HG03108 (cell line): ENCODE results near the gene PDE11A.
"Not testable (repeated sequence)": the region's sequence is repeated elsewhere in the genome, so short reads cannot be mapped to it uniquely, and the experiment has no call there.

Experiments
- ATAC-seq: cut with Tn5 transposase; IDR thresholded peaks from one replicate; pipeline ENCODE4 v1.9.1; 2021; ENCODE audit warnings: moderate library complexity; ENCODE audit not compliant: unreplicated experiment

The PDE11A gene

DNA sequence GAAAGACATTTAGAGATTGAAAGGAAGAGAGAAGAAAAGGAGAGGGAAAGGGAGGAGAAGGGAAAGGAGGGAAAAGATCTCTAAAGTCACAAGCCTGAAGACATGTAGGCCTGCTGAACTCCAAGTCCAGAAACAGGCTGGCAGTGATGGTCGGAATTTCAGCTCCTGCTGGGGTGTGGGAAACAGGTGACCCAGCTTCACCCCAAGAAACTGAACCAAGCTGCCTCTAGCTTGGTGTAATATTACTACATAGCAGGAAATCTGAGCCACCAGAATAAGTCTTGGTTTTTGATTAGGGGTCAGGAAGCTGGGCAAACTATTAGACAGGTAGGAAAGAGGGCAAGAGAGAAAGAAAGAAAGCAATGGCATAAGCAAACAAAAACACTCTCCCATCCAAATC, 185.8 kb downstream of the PDE11A start:
- no peak for ATAC-seq

DNA sequence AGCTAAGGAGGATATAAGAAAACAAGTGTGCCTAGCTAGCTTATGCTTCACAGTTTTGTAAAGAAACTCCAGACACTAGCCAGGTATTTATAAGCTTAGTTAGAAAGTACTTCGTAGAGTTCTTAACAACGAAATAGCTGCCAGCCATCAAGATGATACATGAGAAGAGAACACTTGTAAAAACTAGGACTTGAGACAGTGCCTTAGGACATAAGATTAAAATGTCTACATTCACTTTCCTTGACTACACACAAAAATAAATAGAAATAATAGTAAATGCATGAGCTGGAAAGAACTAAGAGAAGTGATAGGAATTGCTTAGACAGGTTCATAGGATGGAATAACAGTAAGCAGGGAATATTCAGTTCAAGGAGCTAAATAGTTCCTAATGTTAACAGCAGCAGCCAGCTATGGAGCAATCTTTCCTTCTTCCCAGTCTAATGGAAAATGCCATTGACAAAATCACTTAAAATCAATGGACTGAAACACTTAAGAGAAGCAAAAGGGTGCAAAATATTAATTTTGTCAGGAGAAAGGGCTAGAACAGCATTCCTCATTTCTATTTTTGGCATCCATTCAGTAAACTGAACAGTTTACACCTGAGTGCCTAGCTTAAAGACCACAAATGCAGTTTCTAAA, 186.6 kb downstream of the PDE11A start:
- ATAC-seq, result no peak

DNA sequence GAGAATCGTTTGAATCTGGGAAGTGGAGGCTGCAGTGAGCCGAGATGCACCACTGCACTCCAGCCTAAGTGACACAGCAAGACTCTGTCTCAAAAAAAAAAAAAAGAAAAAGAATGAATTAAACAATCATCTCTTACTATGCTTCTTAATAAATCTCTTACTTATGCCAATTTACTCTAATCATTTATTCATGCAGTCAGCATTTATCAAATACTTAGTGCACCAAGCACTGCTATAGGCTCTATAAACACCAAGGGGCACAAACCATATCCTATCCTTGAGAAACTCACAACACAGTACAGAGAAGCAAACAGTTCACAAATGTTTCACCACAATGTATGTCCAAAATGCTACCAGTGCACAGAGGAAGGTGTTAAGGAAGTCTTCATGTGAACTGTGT, 189.4 kb downstream of the PDE11A start:
- ATAC-seq, result no peak

DNA sequence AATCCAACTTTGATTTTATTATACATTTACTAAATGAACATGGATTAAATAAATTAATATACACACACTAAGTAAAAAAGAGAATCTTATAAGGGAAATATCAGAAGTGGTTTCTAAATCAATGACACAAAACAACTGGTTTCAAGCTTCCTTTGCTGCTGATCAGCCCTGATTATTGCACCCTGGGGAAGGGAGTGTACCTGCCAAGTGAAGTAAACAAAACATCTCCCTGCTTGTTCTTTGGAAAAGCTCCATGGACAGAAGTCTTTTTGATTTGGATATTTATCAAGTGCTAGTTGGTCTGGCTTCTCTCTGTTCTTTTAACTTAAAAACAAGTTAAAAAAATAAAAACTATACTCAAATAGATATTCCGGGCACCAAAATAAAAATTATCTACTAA, 190.1 kb downstream of the PDE11A start:
- ATAC-seq, result no peak

DNA sequence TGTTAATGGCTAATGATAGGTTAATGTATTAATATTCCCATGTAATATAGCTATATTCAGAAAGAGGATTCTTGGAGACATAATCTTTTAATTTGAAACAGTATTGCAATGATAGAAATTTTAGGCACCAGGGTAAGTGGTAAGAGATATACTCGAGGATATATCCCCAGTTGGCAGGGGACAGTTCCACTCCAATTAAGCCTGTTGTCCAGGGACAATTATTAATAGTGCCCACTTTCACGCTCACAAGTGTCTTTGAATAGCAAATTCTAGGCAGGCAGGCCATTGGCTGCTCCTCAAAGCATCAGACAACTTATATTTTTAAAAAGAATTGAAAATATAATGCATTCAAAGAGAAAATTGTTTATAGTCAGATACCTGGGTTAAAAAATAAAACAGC, 190.7 kb downstream of the PDE11A start:
- no peak for ATAC-seq

DNA sequence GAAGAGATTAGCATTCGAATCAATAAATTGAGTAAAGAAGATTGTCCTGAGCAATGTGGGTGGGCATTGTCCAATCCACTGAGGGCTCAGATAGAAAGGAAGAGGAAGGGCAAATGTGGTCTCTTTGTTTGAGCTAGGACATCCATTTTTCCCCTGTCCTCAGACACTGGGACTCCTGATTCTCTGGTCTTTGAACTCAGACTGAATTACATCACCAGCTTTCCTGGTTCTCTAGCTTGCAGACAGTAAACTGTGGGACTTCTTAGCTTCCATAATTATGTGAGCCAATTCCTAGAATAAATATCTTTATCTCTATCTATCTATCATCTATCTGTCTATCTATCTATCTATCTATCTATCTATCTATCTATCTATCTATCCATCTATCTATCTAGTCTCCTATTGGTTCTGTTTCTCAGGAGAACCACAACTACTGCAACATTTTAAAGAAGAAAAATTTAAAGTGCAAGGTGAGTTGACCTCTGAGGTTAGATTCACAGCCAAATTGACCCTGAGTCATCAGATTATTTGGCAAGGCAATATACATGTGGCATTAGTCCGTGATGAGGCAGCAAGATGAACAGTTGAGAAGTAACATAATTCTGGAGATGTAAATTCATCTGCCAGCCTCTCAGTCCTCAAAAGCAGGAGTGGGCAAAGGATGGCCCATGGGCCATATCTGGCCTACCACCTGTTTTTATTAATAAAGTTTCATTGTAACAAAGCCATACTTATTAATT, 191.4 kb downstream of the PDE11A start:
- ATAC-seq, result no peak

DNA sequence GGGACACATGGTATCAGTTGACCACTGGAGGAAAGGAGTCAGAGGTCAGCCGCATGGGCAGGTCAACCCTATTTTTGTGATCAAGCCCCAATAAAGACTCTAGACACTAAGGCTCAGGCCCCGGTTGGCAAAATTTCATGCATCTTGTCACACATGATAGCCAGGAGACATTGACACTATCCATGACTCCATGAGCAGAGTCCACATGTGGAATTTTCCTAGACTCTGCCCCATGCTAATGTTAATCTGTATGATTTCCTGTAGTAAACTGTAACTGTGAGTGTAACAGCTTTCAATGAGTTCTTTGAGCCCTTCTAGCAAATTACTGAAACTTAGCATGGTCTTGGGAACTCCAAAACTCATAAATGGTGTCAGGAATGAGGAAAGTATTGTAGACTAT, 192.3 kb downstream of the PDE11A start:
- no peak for ATAC-seq

DNA sequence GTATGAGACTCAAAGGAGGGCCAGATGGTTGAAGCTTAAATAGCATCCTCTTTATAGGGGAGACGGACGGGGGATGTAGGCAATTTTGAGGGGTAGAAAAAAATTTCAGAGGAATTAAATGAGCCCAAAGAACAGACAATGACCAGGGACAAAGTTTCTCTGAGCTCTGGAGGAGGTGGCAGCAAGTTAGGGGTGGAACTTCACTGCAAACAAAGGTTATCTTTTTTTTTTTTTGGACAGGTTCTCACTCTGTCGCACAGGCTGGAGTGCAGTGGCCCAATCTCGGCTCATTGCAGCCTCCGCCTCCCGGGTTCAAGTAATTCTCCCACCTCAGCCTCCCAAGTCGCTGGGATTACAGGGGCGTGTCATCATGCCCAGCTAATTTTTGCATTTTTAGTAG, 195.6 kb downstream of the PDE11A start:
- ATAC-seq, result no peak

DNA sequence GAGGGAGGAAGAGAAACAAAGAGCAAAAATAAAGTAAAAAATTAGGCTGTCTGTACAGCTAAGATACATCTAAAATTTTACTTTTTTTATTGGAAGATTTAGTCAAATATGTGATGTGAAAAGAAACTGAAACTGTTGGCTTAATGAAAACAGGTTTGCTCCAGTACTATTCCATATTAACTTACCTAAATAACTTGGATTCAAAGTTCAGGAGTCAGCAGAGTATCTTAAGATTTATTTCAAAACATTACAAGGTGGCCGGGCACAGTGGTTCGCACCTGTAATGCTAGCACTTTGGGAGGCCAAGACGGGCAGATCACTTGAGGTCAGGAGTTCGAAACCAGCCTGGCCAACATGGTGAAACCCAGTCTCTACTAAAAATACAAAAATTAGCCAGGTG, 197.9 kb downstream of the PDE11A start:
- ATAC-seq, result no peak

DNA sequence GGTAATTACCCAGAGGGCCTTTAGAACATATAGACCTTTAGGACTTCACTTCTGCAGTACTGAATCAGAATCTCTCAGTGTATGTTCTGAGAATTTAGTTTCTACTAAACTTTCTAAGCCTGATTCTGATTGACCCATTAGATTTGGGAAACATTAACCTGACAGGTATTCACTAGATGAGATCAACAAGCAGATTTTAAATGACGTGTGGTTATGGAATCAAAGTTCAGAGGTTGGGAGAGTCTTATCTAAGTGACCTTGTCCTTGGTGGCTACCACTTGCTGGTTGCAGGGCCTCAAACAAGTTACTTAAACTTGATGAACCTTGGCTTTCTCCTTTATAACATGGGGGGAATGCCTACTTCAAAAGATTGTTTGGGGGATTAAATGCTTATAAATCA, 198.7 kb downstream of the PDE11A start:
- no peak for ATAC-seq

DNA sequence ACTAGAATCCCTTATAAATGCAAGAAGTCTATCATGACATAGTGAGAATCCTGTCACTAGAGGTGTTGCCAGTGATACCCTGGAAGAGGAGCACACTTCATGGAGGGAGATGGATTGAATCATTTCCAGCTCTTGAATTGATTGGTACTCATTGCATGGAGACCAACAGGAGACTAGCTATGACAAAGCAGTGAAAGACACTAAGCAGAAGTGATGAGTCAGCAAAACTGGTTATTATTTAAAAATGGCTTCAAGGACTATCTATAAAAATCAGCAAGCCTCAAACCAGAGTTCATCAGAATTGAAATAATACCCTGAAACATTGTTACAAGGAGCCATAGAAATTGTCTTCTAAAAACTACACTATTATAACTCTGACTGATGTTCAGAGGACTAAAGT, 200.3 kb downstream of the PDE11A start:
- ATAC-seq, result no peak

DNA sequence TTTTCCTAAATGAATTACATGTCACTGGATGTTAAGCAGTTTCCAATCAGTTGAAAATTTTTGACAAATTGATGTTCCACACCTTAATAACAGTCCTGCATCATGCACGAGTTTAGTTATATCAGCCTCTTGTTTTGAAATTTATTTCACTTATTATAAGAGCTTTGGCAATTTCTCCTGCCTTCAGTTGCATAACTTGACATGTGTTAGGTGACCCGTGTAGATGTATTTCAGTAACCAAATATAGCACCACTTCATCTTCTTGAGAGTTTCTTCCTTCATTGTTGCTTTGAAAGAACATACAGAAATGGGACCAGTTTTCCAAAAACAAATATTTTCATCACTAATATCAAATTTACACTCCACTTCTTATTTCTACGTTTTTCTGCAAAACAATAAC, 202.7 kb downstream of the PDE11A start:
- ATAC-seq, result no peak

DNA sequence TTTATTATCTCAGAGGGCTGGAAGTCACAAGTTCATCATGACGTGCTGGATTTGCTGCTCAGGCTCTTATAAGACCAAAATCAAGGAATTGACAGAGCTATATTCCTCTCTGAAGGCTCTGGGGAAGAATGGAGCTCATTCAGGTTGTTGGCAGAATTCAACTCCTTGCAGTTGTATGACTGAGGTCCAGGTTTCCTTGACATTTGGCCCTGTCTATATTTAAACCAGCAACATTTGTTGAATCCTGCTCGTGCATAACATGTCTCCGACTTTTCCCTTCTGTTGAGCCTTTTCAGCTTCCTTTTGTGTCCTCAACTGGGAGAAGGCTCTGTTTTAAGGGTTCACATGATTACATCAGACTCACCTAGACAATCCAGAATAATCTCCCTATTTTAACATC, 203.4 kb downstream of the PDE11A start:
- ATAC-seq, result no peak

DNA sequence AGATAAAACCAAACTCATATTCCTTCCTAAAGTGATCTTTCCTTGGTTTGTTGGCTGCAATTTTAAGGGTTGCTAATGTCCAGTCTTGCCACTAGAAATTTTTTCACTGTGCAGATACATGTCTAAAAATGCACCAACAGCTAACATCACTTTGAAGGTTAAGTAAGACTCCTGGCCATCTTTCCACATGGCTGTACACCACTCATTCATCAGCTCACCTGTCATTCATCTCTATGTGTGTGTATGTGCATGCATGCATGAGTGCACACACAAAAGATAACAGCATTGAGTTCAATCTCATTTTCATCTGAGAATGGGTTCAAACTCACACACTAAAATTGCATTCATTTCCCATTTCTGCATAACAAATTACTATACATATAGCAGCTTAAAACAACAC, 203.8 kb downstream of the PDE11A start:
- no peak for ATAC-seq

DNA sequence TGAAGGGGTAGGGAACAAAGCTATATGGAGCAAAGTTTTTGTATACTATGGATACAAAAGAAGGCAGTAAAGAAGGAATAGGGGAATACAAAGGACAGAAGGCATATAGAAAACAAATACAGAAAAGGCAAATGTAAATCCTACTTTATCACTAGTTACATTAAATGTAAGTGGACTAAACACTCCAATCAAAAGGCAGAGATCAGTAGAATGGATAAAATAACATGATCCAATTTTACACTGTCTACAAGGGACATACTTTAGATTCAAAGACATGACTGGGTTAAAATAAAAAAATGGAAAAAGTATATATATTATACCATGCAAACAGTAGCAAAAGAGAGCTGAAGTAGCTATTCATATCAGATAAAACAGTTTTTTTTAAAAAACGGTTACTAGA, 215.0 kb downstream of the PDE11A start:
- no peak for ATAC-seq

DNA sequence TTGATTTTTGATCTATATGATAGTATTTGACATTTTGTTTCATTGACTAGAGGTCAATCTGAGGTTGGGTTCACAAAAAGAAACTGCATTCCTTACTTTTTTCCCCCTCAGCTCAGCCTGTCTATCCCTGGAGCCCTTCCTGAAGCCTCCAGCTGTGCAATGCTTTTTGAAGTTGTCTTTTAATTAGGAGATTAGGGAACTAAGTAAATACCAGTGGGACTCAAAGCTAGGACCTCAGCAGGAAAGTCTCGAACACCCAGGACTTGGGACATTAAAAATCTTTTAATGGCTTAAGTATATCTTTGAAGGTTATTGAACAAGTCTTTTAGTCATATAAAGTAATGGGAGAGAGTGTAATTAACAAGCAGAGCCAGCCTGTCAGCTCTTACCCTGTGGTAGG, 220.2 kb downstream of the PDE11A start:
- no peak for ATAC-seq

DNA sequence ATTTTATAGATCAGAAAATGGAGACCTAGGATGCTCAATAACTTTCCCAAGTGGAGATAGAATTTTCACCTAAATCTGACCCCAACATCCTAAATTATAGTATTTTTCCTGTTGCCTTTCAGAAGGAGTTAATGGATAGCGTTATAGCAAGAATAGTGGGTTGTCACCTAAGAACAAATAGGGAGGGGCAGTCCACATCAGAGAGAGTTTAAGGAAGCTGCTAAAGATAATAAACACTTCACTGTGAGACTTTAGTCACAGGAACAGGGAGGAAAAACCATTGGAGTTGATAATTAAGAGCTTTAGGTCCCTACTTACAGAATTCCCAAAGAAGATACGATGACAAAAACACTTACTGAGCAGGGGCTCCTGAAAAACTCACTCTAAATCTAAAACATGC, 229.4 kb downstream of the PDE11A start:
- ATAC-seq, result no peak

DNA sequence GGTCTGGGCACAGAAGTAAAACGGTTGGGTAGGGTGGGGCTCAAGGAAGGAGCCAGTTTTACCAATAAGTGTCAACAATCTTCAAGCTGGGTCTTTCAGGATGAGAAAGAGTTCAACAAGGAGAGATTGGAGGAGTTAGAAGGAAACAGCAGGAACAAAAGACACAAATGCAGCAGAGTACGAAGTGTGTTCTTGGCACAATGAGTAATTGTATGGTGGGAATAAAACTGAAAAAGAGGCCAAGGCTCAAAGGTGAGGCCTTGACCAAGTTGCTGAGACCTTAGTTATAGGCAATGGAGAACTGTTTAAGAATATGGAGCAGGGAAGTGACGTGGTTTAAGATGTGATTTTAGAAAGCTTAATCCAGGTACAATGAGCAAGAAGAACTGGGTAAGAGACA, 230.3 kb downstream of the PDE11A start:
- no peak for ATAC-seq

DNA sequence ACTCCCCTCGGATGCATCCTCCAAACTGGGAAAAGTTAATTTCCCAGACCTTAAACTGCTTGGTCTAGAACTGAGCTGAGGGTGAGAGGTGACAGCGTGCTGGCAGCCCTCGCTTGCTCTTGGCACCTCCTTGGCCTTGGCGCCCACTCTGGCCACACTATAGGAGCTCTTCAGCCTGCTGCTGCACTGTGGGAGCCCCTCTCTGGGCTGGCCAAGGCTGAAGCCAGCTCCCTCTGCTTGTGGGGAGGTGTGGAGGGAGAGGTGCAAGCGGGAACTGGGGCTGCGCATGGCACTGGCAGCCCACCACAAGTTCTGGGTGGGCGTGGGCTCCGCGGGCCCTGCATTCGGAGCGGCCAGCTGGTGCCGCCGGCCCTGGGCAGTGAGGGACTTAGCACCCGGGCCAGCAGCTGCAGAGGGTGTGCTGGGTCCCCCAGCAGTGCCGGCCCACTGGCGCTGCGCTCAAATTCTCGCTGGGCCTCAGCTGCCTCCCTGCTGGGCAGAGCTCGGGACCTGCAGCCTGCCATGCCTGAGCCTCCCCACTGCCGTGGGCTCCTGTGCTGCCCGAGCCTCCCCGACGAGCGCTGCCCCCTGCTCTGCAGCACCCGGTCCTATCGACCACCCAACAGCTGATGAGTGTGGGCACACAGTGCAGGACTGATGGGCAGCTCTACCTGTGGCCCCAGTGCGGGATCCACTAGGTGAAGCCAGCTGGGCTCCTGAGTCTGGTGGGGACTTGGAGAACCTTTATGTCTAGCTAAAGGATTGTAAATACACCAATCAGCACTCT, 237.0 kb downstream of the PDE11A start:
- not testable (repeated sequence) for ATAC-seq

DNA sequence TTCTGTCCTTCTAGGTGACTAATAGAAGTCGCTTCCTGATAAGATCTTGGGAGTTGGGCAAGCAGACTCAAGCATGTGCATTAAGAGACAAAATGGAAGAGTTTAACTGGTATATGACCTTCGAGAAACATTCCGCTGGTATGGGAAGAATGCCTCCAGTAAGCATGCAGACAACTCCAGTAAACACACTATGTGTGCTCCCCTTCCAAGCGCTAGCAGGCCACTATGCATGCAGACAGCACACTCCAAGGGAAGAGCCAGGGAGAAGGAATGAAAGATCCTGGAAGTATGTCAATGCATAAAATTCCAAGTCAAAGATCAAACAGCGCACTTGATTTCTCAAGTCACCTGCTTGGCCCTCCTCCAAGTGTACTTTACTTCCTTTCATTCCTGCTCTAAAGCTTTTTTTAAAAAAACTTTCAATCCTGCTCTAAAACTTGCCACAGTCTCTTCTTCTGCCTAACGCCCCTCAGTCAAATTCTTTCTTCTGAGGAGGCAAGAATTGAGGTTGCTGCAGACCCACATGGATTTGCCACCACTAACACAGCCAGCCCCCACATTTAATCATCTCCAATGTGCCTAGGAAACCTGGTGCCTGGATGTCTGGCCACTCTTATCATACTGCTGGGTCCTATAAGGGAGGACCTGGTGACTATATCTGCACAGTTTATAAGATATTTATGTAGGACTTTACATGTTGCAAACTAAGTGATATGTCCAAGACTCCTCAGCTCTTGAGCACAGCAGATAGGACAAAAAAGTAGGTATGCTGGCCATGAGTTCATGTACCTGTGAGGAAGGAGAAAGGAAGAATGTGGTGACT, 239.8 kb downstream of the PDE11A start:
- ATAC-seq, result no peak

DNA sequence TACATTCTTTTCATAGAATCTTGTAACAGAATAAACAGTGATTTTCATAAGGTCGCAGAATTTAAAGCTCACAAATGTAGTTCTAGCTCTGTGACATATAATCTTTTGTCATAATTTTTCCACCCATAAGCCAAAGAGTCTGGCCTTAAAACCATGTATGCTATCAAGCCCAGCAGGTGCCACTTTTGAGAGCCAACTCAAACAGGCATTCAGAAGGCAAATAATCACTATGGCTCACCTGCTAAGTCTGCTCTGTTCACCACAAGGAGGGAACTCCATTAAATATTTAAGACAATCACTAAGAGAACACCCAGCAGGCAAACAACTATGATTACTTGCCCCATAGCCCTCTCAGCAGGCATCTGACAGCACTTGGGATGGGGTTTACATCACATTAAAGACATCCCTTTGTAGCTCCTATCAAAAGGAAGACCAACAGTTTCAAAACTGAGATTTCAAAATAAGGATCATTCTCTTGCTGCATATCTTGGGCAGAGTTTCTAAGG, 241.6 kb downstream of the PDE11A start:
- ATAC-seq, result no peak
